Breast epithelium (tissue), 3 donors: ENCODE measurements around the gene DSCAML1.

Source experiments
- POLR2AphosphoS5 ChIP-seq, 3 donors: sonication (generic); formaldehyde crosslinking; IDR thresholded peaks; one replicate each; pipeline ENCODE4 v1.6.1; 2017; ENCODE audit warnings: antibody characterized with exemption in 3 of 3
- TF ChIP-seq, protein P1 (sequence below), 3 donors: fragments of 450-650 bp; IDR thresholded peaks; one replicate each; pipeline ENCODE4 v1.5.1; 2016 to 2017; ENCODE audit warnings: antibody characterized with exemption in 3 of 3, mild to moderate bottlenecking in 3 of 3, moderate library complexity in 3 of 3

DNA sequence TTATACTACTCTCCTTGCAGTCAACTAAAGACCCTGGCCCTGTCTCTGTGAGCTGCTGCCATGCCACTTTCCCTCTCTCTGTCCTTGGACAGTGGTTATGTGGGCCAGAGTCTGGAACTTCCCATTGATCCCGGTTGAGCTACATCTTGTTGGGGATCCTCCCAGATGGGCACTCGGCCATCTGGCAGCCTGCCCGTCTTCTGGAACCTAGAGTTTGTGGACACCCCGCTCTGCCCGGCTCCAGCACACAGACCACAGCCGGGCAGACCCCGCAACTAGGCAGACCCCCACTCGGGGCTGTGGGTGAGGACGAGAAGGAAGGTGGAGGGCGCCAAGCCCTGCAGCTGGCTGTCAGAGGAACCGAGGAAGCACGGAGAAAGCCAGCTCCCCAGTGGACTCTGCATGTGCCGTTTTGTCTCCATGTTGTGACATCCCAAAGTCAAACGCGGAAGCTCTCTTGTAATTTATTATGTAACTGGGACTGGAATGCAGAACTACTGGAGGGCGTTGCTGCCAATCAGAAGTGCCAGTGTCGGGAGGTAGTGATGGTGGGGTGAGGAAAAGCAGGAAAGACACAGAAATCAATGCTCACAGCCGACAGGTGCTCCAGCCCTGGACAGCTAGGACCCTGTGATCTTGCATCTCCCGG, 261.7 kb downstream of the DSCAML1 start:
- TF ChIP-seq POLR2AphosphoS5 (IDR thresholded peaks at IDR 0.05), result no peak
- TF ChIP-seq, protein P1, sequence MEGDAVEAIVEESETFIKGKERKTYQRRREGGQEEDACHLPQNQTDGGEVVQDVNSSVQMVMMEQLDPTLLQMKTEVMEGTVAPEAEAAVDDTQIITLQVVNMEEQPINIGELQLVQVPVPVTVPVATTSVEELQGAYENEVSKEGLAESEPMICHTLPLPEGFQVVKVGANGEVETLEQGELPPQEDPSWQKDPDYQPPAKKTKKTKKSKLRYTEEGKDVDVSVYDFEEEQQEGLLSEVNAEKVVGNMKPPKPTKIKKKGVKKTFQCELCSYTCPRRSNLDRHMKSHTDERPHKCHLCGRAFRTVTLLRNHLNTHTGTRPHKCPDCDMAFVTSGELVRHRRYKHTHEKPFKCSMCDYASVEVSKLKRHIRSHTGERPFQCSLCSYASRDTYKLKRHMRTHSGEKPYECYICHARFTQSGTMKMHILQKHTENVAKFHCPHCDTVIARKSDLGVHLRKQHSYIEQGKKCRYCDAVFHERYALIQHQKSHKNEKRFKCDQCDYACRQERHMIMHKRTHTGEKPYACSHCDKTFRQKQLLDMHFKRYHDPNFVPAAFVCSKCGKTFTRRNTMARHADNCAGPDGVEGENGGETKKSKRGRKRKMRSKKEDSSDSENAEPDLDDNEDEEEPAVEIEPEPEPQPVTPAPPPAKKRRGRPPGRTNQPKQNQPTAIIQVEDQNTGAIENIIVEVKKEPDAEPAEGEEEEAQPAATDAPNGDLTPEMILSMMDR (IDR thresholded peaks at IDR 0.05), result no peak
